Panc1 (cell line): ENCODE data around the gene RASSF7.

ENCODE experiments used
- POLR2AphosphoS5 ChIP-seq: IDR thresholded peaks from 2 replicates; pipeline ENCODE4 v1.6.1; 2012; ENCODE audit warnings: mild to moderate bottlenecking, low read depth, low read length, moderate library complexity
- SIN3A ChIP-seq: IDR thresholded peaks from 2 replicates; pipeline ENCODE4 v1.6.1; 2012; ENCODE audit warnings: low read depth, mild to moderate bottlenecking, low read length, moderate library complexity, borderline replicate concordance; ENCODE audit not compliant: insufficient read depth
- TF ChIP-seq, protein P1 (sequence below): fragments of 450-650 bp; IDR thresholded peaks from 2 replicates; pipeline ENCODE4 v1.5.1; 2017; ENCODE audit warnings: mild to moderate bottlenecking

DNA sequence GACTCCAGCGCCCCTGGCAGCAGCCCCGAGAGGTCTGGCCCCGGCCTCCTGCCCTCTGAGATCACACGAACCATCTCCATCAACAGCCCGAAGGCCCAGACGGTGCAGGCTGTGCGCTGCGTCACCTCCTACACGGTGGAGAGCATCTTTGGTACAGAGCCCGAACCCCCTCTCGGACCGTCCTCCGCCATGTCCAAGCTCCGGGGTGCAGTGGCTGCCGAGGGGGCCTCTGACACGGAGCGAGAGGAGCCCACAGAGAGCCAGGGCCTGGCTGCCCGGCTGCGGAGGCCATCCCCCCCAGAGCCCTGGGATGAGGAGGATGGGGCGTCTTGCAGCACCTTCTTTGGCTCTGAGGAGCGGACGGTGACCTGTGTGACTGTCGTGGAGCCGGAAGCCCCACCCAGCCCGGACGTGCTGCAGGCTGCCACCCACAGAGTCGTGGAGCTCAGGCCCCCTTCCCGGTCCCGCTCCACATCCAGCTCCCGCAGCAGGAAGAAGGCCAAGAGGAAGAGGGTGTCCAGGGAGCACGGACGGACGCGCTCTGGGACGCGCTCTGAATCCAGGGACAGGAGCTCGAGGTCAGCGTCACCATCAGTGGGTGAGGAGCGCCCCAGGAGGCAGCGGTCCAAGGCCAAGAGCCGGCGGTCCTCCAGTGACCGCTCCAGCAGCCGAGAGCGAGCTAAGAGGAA lies 47.3 kb downstream of the RASSF7 start:
- TF ChIP-seq, protein P1, sequence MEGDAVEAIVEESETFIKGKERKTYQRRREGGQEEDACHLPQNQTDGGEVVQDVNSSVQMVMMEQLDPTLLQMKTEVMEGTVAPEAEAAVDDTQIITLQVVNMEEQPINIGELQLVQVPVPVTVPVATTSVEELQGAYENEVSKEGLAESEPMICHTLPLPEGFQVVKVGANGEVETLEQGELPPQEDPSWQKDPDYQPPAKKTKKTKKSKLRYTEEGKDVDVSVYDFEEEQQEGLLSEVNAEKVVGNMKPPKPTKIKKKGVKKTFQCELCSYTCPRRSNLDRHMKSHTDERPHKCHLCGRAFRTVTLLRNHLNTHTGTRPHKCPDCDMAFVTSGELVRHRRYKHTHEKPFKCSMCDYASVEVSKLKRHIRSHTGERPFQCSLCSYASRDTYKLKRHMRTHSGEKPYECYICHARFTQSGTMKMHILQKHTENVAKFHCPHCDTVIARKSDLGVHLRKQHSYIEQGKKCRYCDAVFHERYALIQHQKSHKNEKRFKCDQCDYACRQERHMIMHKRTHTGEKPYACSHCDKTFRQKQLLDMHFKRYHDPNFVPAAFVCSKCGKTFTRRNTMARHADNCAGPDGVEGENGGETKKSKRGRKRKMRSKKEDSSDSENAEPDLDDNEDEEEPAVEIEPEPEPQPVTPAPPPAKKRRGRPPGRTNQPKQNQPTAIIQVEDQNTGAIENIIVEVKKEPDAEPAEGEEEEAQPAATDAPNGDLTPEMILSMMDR, result no peak
- TF ChIP-seq POLR2AphosphoS5 (no peak), SIN3A (no peak)
